PFSK-1 (cell line): Measurements from ENCODE around the gene KCNN2.

Experiments used
- POLR2AphosphoS5 ChIP-seq: IDR thresholded peaks from 2 replicates; pipeline ENCODE4 v1.6.1; 2012; ENCODE audit warnings: low read depth, mild to moderate bottlenecking, control low read depth, low read length, moderate library complexity
- TAF1 ChIP-seq: IDR thresholded peaks from 2 replicates; pipeline ENCODE4 v1.6.1; 2012; ENCODE audit warnings: low read length, control low read depth, borderline replicate concordance; ENCODE audit not compliant: insufficient read depth

DNA sequence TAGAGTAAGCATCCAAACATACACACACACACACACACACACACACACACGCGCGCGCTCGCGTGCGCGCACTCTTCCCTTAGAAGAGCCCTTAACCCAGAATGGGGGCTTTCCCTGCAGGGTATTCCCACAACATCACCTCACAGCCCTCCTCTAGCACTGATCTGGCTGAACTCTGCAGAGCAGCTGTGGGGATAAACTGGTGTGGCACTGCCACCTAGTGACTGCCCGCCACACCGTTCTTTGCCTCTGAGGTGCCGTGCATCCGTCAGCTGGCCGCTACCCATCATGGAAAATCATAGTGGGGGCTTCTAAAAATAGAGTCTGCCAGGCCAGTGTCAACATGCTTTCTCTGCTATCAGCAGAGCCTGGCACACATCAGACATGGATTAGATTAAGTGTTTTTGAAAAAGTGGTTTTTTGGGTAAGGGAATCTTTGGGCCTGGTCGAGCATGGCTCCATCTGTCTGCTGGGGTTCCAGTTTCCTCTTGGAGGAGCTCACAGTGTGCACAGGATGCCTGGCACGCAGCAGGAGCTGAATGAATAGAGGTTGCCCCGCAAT is 88.1 kb downstream of the KCNN2 start:
- no peak for TF ChIP-seq POLR2AphosphoS5
- TF ChIP-seq TAF1 = no peak
